GM12873 (cell line): ENCODE measurements around the gene CIITA.
A peak's percentile ranks its signal among the peaks of the same experiment; 100 is the strongest.

Experiments used
- TF ChIP-seq, protein P1 (sequence below): IDR thresholded peaks from 2 replicates; pipeline ENCODE4 v1.5.1; 2012; ENCODE audit warnings: low read depth, mild to moderate bottlenecking, moderate library complexity, low read length, control low read depth; ENCODE audit not compliant: insufficient read depth; ENCODE audit errors: missing control alignments

CIITA gene

DNA sequence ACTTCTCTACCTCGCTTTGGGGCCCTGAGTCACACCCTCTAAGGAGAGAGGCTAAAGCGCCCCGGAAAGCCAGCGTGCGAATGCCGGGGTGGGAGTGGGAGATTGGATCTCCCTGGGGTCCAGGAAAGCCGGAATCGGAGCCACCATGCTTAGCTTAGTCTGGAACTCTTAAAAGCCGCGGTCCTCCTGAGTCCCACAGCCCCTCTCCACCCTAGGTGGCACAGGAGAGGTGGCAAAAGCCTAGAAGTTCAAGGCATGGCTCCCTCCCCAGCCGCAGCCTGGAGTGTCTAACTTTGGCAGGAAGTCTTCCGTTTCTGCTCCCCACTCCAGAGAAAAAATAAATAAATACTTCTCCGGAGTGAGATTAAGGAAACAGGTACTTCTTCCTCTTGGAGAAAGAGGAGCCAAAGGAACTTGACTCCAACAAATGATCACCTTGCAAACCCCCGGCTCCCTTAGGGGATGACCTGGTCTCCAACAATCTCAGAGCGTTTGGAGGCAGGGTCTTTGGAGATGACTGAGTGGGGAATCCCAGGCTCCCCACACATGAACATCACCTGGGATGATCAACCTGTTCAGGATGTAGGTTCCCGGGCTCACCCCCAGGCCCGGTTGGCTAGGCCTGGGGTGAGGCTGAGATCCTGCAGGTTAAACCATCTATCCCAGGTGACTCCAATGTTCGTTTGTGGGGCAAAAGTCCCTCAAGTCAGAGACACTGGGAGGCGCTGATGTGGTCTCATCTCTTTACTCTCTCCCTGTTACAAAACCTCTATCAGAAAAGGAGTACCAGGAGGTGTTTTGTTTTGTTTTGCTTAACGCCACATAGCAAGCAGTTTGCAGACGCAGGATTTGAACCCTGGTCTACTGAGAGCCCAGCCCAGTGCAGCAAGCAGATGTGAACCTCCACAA, 2.9 kb downstream of the CIITA start:
- TF ChIP-seq, protein P1, sequence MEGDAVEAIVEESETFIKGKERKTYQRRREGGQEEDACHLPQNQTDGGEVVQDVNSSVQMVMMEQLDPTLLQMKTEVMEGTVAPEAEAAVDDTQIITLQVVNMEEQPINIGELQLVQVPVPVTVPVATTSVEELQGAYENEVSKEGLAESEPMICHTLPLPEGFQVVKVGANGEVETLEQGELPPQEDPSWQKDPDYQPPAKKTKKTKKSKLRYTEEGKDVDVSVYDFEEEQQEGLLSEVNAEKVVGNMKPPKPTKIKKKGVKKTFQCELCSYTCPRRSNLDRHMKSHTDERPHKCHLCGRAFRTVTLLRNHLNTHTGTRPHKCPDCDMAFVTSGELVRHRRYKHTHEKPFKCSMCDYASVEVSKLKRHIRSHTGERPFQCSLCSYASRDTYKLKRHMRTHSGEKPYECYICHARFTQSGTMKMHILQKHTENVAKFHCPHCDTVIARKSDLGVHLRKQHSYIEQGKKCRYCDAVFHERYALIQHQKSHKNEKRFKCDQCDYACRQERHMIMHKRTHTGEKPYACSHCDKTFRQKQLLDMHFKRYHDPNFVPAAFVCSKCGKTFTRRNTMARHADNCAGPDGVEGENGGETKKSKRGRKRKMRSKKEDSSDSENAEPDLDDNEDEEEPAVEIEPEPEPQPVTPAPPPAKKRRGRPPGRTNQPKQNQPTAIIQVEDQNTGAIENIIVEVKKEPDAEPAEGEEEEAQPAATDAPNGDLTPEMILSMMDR, result peak; percentile 16

DNA sequence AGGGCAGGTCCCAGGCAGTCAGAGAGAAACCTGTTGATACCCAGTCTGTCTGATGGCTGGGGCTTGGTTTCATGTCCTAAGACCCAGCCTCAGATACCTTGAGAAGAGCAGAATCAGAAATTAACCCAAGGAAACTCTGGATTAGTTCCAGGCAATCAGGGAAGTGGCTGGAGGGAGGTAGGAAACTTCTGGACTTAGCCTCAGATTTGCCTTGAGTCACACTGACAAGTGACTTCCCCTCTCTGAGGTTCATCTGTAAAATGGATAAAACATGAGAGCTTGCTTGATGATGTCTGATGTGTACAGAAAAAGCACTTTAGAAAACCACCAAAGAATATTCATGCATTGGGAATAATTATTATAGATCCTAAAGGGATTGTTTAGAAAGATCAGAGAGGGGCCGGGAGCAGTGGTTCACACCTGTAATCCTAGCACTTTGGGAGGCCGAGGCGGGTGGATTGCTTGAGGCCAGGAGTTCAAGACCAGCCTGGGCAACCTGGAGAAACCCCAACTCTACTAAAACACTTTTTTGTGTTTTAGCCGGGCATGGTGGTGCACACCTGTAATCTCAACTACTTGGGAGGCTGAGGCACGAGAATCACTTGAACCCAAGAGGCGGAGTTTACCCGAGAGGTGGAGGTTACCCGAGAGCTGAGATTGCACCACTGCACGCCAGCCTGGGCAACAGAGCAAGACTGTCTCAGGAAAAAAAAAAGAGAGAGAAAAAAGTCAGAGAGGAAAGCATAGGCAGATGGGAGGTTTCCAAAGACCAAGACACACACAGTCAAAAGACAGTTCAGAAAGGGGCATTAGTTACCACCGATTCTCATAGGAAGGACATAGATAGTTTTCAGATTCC, 3.8 kb downstream of the CIITA start:
- TF ChIP-seq, protein P1, result no peak

DNA sequence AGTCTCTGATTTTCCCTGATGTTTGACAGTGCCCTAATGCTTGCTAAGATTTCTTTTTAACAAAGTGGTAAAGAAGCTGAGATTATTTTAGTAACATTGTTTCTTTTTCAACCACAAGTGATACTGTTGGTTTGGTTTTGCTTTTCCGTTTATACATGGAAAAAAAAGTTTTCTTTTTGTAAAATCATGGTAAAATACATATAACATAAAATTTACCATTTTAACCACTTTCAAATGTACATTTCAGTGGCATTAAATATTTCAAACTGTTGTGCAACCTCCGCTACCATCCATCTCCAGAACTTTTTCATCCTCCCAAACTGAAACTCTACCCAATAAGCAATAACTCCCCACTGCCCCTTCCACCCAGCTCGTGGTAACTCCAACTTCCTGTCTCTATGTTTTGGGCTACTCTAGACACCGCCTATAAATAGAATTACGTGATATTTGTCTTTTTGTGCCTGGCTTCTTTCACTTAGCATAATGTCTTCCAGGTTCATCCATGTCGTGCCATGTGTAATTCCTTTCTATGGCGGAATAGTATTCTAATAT, 4.6 kb downstream of the CIITA start:
- TF ChIP-seq, protein P1, result no peak

DNA sequence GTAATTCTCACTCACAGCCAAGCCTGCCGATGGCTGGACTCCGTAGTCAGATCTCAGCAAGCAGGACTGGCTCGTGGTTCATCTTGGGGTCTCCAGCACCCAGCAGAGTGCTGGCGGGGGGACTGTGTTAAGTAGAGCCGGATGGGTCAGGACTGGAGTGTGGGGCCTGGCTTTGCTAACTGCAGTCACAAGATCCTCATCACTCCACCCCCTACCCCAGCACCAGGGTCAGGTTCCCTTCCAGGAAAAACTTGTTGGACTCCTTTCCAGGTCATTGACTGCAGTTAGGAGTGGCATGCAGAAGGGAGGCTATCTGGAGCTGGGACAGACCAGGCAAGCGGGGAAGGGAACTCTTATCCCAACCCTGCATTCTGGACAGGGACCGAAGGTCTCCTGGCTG, 6.0 kb downstream of the CIITA start:
- TF ChIP-seq, protein P1, result no peak

DNA sequence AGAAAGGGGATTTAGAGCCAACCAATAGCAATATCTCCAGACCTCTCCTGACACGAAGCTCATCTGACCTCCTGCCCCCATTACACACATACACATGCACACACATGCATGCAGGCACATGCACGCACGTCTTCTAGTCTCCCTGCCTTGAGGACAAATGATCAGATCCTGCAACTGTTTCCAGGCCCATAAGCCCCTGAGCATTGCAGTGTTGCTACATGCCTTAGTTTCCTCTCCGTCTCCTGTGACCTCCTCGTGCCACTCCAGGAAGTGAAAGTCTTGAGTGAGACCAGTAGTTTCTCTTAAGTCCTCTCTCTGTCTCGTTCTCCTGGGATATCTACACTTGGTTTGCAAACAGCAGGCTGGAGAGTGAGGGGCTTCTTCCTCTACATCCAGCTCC, 8.2 kb downstream of the CIITA start:
- TF ChIP-seq, protein P1, result no peak

DNA sequence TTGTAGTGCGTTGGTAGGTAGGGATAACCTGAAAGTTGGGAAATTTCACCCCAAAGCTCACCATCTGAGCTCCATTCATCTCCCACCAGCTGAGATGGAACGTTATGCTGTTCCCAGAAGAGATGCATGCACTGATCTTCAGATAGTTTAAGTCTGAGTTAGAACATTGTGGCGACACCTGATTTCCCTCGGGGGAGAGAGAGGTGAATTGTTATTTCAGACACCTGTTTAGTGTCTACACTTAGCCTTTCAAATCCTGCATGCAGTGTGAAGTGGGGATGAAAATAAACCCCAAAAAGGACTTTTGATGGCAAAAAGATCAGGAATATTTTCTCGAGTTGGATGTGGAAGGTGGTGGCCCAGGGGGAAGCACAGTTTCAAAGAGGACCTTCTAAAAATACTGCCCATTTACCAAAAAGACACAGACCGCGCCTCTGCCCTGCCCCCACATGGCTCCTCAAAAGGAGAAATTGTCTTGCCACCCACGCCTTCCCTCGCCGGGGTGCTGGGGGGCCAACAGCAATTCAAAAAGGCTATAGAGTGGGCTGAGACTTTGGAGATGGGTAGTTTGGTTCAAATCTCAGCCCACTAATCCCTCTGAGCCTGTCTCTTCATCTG, 11.4 kb downstream of the CIITA start:
- TF ChIP-seq, protein P1, result no peak
